Measurements from ENCODE around the gene YTHDC1. TPM values are rescaled to one million over a fixed set of nuclear protein-coding genes. Genes with fewer than 3 reads are reported as not detected.

YTHDC1 gene
- polyA plus RNA-seq, 1 of the 3 experiments (the other 2 are of a cell fraction) = 31.3 TPM

DNA sequence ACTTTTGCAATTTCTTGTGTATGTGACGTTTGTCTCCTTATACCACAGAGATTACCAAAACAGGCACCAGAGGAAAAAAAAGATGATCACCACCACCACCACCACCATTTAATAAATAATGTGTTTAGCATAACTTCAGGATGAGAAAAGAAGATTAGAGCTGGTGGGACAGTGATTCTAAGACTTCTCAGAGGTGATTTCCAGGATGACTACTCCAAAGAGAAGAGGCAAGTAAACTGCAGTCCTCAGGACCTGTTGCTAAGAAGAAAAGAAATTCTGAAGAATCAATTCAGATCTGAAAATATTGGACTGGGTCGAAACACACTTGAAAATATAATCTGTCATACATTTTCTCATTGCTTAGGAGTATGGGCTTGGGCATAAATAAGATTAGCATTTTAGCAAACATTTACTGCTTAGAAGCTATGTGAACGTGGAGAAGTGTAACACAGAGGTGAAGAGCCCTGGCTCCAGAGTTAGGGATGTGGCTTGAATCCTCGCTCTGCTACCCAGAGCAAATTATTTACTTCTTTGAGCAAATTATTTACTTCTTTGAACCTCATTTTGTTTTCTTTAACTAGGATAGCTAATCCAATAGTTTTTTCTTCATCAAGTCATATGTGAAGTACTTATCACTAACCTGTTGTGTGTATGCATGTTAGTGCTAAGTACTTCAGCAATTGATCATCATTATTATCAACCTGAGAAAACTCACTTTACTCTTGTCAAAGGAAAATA, 10.5 kb upstream of the YTHDC1 start (continued):
- TF ChIP-seq FOXJ3 (CRISPR knock-in tag; IDR thresholded peaks at IDR 0.05) = no peak

GRCh38 chr4:68359508-68359907, 9.6 kb upstream of the YTHDC1 start:
- no peak for TF ChIP-seq SIN3A (IDR thresholded peaks at IDR 0.05; ENCODE audit: borderline replicate concordance, low read depth, low read length)
- H3K4me1 ChIP-seq (ENCODE audit: control insufficient read depth in 1 of 2, insufficient read depth in 2 of 2, low read depth in 1 of 2, low read length in 1 of 2) = no peaks in the 10 kb centered on the region
- no peaks in the 10 kb centered on the region for H3K9me3 ChIP-seq
- H3K79me2 ChIP-seq (ENCODE audit: insufficient read depth) = no peaks in the 10 kb centered on the region
- H4K20me1 ChIP-seq (ENCODE audit: insufficient read depth) = no peaks in the 10 kb centered on the region
- no peak overlapping the region for H3K27ac ChIP-seq (ENCODE audit: low read depth in 2 of 2, low read length in 1 of 2)
- CTCF ChIA-PET = interaction anchor here (5.2 kb wide), 1 partner anchor 16 kb away, joined by 23 read pairs; no protein-coding TSS in a partner anchor
- no peaks in the 10 kb centered on the region for H3K36me3 ChIP-seq (replicated peaks in 1 of 2; ENCODE audit: control insufficient read depth in 1 of 2, insufficient read depth in 2 of 2, low read length in 1 of 2)
- H3K9me2 ChIP-seq = no peaks in the 10 kb centered on the region
- POLR2A ChIA-PET = no interaction called here
- no peak overlapping the region for H3K4me2 ChIP-seq
- no peak overlapping the region for H2AFZ ChIP-seq (ENCODE audit: low read depth)
- H3K4me3 ChIP-seq (ENCODE audit: low read depth in 2 of 2, low read length in 1 of 2) = no peak overlapping the region
- H3K27me3 ChIP-seq (ENCODE audit: insufficient read depth) = no peaks in the 10 kb centered on the region
- H3F3A ChIP-seq (replicated peaks; ENCODE audit: insufficient read depth) = no peaks in the 10 kb centered on the region
- no peak for DNase-seq
- H3K9ac ChIP-seq = no peak overlapping the region

DNA sequence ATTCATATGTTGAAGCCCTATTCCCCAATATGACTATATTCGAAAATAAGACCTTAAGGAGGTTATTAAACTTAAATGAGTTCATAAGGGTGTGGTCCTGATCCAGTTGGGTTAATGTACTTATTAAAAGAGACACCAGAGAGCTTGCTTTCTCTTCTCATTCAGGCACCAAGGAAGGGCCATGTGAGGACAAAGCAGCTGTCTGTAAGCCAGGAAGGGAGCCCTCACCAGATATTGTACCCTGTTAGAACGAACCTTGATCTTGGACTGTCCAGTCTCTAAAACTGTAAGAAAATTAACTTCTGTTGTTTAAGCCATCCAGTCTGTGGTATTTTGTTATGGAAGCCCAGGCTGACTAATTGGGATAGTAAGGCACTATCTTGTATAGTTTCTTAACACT, 9.1 kb upstream of the YTHDC1 start:
- Histone ChIP-seq H3K9me2 (no peaks in the 10 kb centered on the region), H3K9ac (no peak overlapping the region), H3K36me3 (replicated peaks in 1 of 2; ENCODE audit: control insufficient read depth in 1 of 2, insufficient read depth in 2 of 2, low read length in 1 of 2) (no peaks in the 10 kb centered on the region), H2AFZ (ENCODE audit: low read depth) (no peak overlapping the region), H3K79me2 (ENCODE audit: insufficient read depth) (no peaks in the 10 kb centered on the region), H3K4me3 (ENCODE audit: low read depth in 2 of 2, low read length in 1 of 2) (no peak overlapping the region), H3K4me2 (no peak overlapping the region), H3K9me3 (no peaks in the 10 kb centered on the region), H3K4me1 (ENCODE audit: control insufficient read depth in 1 of 2, insufficient read depth in 2 of 2, low read depth in 1 of 2, low read length in 1 of 2) (no peaks in the 10 kb centered on the region), H4K20me1 (ENCODE audit: insufficient read depth) (no peaks in the 10 kb centered on the region), H3K27ac (ENCODE audit: low read depth in 2 of 2, low read length in 1 of 2) (no peak overlapping the region), H3F3A (replicated peaks; ENCODE audit: insufficient read depth) (no peaks in the 10 kb centered on the region), H3K27me3 (ENCODE audit: insufficient read depth) (0 out of 2 replicates have a peak, but pooled peaks cover 1% of the 10 kb centered on the region)
- CTCF ChIA-PET = interaction anchor here (5.2 kb wide), 1 partner anchor 16 kb away, joined by 23 read pairs; no protein-coding TSS in a partner anchor
- WGBS (ENCODE audit: low lambda C conversion rate) = 14% methylated on average over 2 of the region's 2 CpGs
- POLR2A ChIA-PET = no interaction called here
- TF ChIP-seq, protein P1, sequence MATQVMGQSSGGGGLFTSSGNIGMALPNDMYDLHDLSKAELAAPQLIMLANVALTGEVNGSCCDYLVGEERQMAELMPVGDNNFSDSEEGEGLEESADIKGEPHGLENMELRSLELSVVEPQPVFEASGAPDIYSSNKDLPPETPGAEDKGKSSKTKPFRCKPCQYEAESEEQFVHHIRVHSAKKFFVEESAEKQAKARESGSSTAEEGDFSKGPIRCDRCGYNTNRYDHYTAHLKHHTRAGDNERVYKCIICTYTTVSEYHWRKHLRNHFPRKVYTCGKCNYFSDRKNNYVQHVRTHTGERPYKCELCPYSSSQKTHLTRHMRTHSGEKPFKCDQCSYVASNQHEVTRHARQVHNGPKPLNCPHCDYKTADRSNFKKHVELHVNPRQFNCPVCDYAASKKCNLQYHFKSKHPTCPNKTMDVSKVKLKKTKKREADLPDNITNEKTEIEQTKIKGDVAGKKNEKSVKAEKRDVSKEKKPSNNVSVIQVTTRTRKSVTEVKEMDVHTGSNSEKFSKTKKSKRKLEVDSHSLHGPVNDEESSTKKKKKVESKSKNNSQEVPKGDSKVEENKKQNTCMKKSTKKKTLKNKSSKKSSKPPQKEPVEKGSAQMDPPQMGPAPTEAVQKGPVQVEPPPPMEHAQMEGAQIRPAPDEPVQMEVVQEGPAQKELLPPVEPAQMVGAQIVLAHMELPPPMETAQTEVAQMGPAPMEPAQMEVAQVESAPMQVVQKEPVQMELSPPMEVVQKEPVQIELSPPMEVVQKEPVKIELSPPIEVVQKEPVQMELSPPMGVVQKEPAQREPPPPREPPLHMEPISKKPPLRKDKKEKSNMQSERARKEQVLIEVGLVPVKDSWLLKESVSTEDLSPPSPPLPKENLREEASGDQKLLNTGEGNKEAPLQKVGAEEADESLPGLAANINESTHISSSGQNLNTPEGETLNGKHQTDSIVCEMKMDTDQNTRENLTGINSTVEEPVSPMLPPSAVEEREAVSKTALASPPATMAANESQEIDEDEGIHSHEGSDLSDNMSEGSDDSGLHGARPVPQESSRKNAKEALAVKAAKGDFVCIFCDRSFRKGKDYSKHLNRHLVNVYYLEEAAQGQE (IDR thresholded peaks at IDR 0.05; ENCODE audit: low read depth, low read length) = no peak
- TF ChIP-seq RFX5 (IDR thresholded peaks at IDR 0.05; ENCODE audit: low read length) = no peak
- TF ChIP-seq NRF1 (IDR thresholded peaks at IDR 0.05; ENCODE audit: low read depth, low read length) = no peak
- TF ChIP-seq IRF3 (IDR thresholded peaks at IDR 0.05; ENCODE audit: low read depth, low read length) = no peak
- no peak for TF ChIP-seq FOXM1 (IDR thresholded peaks at IDR 0.05; ENCODE audit: low read depth)
- TF ChIP-seq, protein P2, sequence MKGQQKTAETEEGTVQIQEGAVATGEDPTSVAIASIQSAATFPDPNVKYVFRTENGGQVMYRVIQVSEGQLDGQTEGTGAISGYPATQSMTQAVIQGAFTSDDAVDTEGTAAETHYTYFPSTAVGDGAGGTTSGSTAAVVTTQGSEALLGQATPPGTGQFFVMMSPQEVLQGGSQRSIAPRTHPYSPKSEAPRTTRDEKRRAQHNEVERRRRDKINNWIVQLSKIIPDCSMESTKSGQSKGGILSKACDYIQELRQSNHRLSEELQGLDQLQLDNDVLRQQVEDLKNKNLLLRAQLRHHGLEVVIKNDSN (IDR thresholded peaks at IDR 0.05; ENCODE audit: borderline replicate concordance, low read depth) = no peak
- no peak for TF ChIP-seq YY1 (IDR thresholded peaks at IDR 0.05; ENCODE audit: low read depth)
- no peak for TF ChIP-seq SMC3 (IDR thresholded peaks at IDR 0.05; ENCODE audit: low read depth, low read length)
- TF ChIP-seq TEAD4 (IDR thresholded peaks at IDR 0.05; ENCODE audit: borderline replicate concordance, insufficient read depth) = no peak
- TF ChIP-seq RXRA (IDR thresholded peaks at IDR 0.05; ENCODE audit: borderline replicate concordance, low read depth) = no peak
- TF ChIP-seq JUND (IDR thresholded peaks at IDR 0.05) = no peak
- TF ChIP-seq ELF1 (IDR thresholded peaks at IDR 0.05) = no peak
- no peak for TF ChIP-seq POLR2AphosphoS5 (IDR thresholded peaks at IDR 0.05; ENCODE audit: low read depth, low read length)
- no peak for TF ChIP-seq SIN3A (IDR thresholded peaks at IDR 0.05; ENCODE audit: borderline replicate concordance, low read depth, low read length)
- TF ChIP-seq EP300 (IDR thresholded peaks at IDR 0.05; ENCODE audit: borderline replicate concordance in 1 of 2, low read depth in 1 of 2, low read length in 1 of 2) = no peak
- no peak for TF ChIP-seq MEF2A (IDR thresholded peaks at IDR 0.05; ENCODE audit: borderline replicate concordance, low read depth)
- no peak for TF ChIP-seq GATA2 (CRISPR knock-in tag; IDR thresholded peaks at IDR 0.05)
- DNase-seq = no peak

All from SK-N-SH (cell line).